H7 (cell line): ENCODE results near the gene PITX2. TPM values are rescaled to one million over a fixed set of nuclear protein-coding genes. Genes with fewer than 3 reads are reported as not detected.
A peak's percentile ranks its signal among the peaks of the same experiment; 100 is the strongest.

Experiments used
- DNase-seq: peaks from one replicate; pipeline ENCODE4 v3.0.0; 2012
- H3K27me3 ChIP-seq: 2 replicates; pipeline ENCODE4 v1.6.0; 2011; ENCODE audit warnings: mild to moderate bottlenecking, low read length; ENCODE audit not compliant: control insufficient read depth, insufficient read depth
- H3K36me3 ChIP-seq: replicated peaks from 2 replicates; pipeline ENCODE4 v1.5.1; 2011; ENCODE audit warnings: low read length; ENCODE audit not compliant: control insufficient read depth, insufficient read depth
- H3K4me3 ChIP-seq: 2 replicates; pipeline ENCODE4 v1.5.1; 2011; ENCODE audit warnings: low read depth, mild to moderate bottlenecking, control low read depth, low read length, moderate library complexity; ENCODE audit not compliant: insufficient read depth
- total RNA-seq: library from RNA; depleted of rRNA; stranded (reverse); fragments of >200 nt; shearing (Covaris generic); gene quantifications from 2 replicates; pipeline ENCODE4 v1.2.3, GENCODE V29; 2014; rRNA removed

PITX2 gene
- 87.1 and 92.3 TPM in 2 replicates for total RNA-seq

GRCh38 chr4:110622841-110623717 lies at the start of gene PITX2:
Gene PITX2, minus strand, starts transcription at chr4:110623077. Its CDS starts 617 bp downstream, at chr4:110622460.
- peak; percentile 100 for DNase-seq
- H3K27me3 ChIP-seq = peaks cover 90% of the 10 kb centered on the region
- no peaks in the 10 kb centered on the region for H3K36me3 ChIP-seq
- peak within 1 kb of the TSS; percentile 76 for H3K4me3 ChIP-seq

- DNase-seq = no peak
- H3K4me3 ChIP-seq = no peak overlapping the region
- no peaks in the 10 kb centered on the region for H3K27me3 ChIP-seq
- no peaks in the 10 kb centered on the region for H3K36me3 ChIP-seq
Observed at GRCh38 chr4:110671679-110672078, 48.8 kb upstream of the PITX2 start.

GRCh38 chr4:110669663-110670062 lies 46.8 kb upstream of the PITX2 start:
- Histone ChIP-seq H3K4me3 (no peak overlapping the region), H3K27me3 (no peaks in the 10 kb centered on the region), H3K36me3 (no peaks in the 10 kb centered on the region)
- no peak for DNase-seq

GRCh38 chr4:110668463-110669235 lies 45.8 kb upstream of the PITX2 start:
- Histone ChIP-seq H3K27me3 (no peaks in the 10 kb centered on the region), H3K36me3 (no peaks in the 10 kb centered on the region), H3K4me3 (no peak overlapping the region)
- DNase-seq = no peak

- DNase-seq = no peak
- H3K27me3 ChIP-seq = no peaks in the 10 kb centered on the region
- H3K36me3 ChIP-seq = no peaks in the 10 kb centered on the region
- H3K4me3 ChIP-seq = no peak overlapping the region
Observed at GRCh38 chr4:110667670-110668069, 44.8 kb upstream of the PITX2 start.

- Histone ChIP-seq H3K27me3 (no peaks in the 10 kb centered on the region), H3K4me3 (no peak overlapping the region), H3K36me3 (no peaks in the 10 kb centered on the region)
- no peak for DNase-seq
Observed at GRCh38 chr4:110666030-110666429, 43.2 kb upstream of the PITX2 start.

GRCh38 chr4:110663738-110664444 lies 41.0 kb upstream of the PITX2 start:
- H3K4me3 ChIP-seq = no peak overlapping the region

GRCh38 chr4:110663206-110663605 lies 40.3 kb upstream of the PITX2 start:
- Histone ChIP-seq H3K36me3 (no peaks in the 10 kb centered on the region), H3K27me3 (no peaks in the 10 kb centered on the region), H3K4me3 (no peak overlapping the region)
- DNase-seq = no peak

More at GRCh38 chr4:110663738-110664444, 41.0 kb upstream of the PITX2 start:
- Histone ChIP-seq H3K27me3 (no peaks in the 10 kb centered on the region), H3K36me3 (no peaks in the 10 kb centered on the region)
- no peak for DNase-seq

GRCh38 chr4:110660755-110661154 lies 37.9 kb upstream of the PITX2 start:
- no peaks in the 10 kb centered on the region for H3K27me3 ChIP-seq
- H3K36me3 ChIP-seq = no peaks in the 10 kb centered on the region
- H3K4me3 ChIP-seq = no peak overlapping the region
- DNase-seq = no peak

- Histone ChIP-seq H3K4me3 (no peak overlapping the region), H3K27me3 (no peaks in the 10 kb centered on the region), H3K36me3 (no peaks in the 10 kb centered on the region)
- no peak for DNase-seq
Observed at GRCh38 chr4:110654254-110654635, 31.4 kb upstream of the PITX2 start.

- no peak for DNase-seq
- H3K36me3 ChIP-seq = no peaks in the 10 kb centered on the region
- no peak overlapping the region for H3K4me3 ChIP-seq
- H3K27me3 ChIP-seq = no peaks in the 10 kb centered on the region
Observed at GRCh38 chr4:110653321-110654253, 30.7 kb upstream of the PITX2 start.

- peaks cover 27% of the 10 kb centered on the region for H3K27me3 ChIP-seq
- H3K4me3 ChIP-seq = no peak overlapping the region
- H3K36me3 ChIP-seq = no peaks in the 10 kb centered on the region
- no peak for DNase-seq
Observed at GRCh38 chr4:110644008-110644407, 21.1 kb upstream of the PITX2 start.

- H3K27me3 ChIP-seq = peaks cover 36% of the 10 kb centered on the region
- H3K36me3 ChIP-seq = no peaks in the 10 kb centered on the region
- peak; percentile 43 for DNase-seq
- H3K4me3 ChIP-seq = no peak overlapping the region
Observed at GRCh38 chr4:110643096-110643495, 20.2 kb upstream of the PITX2 start.

- H3K27me3 ChIP-seq = peaks cover 51% of the 10 kb centered on the region
- no peaks in the 10 kb centered on the region for H3K36me3 ChIP-seq
- peak; percentile 64 for DNase-seq
- H3K4me3 ChIP-seq = peak overlapping the region; percentile 25
Observed at GRCh38 chr4:110641218-110641617, 18.3 kb upstream of the PITX2 start.
